SK-N-SH (cell line): ENCODE measurements around the gene ATE1.

ENCODE experiments used
- TAF1 ChIP-seq: IDR thresholded peaks from 2 replicates; pipeline ENCODE4 v1.6.1; 2012; ENCODE audit warnings: low read depth, mild to moderate bottlenecking, low read length, moderate library complexity, borderline replicate concordance
- TF ChIP-seq, protein P1 (sequence below): IDR thresholded peaks from 2 replicates; pipeline ENCODE4 v1.6.1; 2012; ENCODE audit warnings: mild to moderate bottlenecking, low read depth, low read length, moderate library complexity
- TF ChIP-seq, protein P2 (sequence below): fragments of 200-600 bp; sonication (generic); IDR thresholded peaks from 2 replicates; pipeline ENCODE4 v1.6.1; 2017; ENCODE audit warnings: antibody characterized with exemption, mild to moderate bottlenecking, moderate library complexity

DNA sequence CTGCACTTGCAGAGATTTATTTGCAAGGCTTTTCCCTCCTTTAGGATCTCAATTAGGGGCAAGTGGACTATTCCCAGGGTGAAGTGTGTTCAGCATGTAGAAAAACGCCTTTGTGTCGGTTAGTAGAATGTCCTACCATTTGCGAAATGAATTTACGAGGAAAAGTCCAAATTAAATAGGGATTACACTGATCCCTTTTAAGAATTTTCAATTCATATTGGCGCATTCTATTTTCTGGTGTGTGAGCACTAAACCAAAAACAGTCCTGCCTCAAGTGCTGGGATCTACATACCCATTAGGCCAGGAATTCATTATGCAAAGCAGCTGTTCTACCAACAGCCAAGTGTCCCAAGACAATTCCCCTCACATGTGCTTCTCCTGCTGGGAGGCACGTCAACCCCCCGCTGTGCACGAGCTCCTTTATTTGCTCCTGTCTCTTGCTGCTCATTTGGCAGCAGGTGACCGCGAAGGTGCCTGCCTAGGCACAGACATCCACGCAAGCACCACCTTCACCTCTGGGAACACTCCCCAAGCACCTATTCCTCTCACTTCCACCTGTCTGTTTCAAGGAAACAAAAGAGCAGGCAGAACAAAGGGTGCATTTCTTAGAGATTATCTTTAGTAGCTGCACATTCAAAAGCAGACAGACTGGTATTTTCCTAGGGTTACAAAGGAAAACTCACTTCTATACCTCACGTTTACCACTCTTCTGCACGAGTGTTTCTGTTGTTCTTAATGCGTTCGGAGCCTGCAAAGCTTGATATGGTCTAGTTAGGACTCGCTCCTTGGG lies 195.0 kb downstream of the ATE1 start:
- TF ChIP-seq TAF1 = no peak
- TF ChIP-seq, protein P1, sequence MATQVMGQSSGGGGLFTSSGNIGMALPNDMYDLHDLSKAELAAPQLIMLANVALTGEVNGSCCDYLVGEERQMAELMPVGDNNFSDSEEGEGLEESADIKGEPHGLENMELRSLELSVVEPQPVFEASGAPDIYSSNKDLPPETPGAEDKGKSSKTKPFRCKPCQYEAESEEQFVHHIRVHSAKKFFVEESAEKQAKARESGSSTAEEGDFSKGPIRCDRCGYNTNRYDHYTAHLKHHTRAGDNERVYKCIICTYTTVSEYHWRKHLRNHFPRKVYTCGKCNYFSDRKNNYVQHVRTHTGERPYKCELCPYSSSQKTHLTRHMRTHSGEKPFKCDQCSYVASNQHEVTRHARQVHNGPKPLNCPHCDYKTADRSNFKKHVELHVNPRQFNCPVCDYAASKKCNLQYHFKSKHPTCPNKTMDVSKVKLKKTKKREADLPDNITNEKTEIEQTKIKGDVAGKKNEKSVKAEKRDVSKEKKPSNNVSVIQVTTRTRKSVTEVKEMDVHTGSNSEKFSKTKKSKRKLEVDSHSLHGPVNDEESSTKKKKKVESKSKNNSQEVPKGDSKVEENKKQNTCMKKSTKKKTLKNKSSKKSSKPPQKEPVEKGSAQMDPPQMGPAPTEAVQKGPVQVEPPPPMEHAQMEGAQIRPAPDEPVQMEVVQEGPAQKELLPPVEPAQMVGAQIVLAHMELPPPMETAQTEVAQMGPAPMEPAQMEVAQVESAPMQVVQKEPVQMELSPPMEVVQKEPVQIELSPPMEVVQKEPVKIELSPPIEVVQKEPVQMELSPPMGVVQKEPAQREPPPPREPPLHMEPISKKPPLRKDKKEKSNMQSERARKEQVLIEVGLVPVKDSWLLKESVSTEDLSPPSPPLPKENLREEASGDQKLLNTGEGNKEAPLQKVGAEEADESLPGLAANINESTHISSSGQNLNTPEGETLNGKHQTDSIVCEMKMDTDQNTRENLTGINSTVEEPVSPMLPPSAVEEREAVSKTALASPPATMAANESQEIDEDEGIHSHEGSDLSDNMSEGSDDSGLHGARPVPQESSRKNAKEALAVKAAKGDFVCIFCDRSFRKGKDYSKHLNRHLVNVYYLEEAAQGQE = no peak
- TF ChIP-seq, protein P2, sequence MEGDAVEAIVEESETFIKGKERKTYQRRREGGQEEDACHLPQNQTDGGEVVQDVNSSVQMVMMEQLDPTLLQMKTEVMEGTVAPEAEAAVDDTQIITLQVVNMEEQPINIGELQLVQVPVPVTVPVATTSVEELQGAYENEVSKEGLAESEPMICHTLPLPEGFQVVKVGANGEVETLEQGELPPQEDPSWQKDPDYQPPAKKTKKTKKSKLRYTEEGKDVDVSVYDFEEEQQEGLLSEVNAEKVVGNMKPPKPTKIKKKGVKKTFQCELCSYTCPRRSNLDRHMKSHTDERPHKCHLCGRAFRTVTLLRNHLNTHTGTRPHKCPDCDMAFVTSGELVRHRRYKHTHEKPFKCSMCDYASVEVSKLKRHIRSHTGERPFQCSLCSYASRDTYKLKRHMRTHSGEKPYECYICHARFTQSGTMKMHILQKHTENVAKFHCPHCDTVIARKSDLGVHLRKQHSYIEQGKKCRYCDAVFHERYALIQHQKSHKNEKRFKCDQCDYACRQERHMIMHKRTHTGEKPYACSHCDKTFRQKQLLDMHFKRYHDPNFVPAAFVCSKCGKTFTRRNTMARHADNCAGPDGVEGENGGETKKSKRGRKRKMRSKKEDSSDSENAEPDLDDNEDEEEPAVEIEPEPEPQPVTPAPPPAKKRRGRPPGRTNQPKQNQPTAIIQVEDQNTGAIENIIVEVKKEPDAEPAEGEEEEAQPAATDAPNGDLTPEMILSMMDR = no peak
